ENCODE data around the gene TGFB1.

TGFB1 gene

DNA sequence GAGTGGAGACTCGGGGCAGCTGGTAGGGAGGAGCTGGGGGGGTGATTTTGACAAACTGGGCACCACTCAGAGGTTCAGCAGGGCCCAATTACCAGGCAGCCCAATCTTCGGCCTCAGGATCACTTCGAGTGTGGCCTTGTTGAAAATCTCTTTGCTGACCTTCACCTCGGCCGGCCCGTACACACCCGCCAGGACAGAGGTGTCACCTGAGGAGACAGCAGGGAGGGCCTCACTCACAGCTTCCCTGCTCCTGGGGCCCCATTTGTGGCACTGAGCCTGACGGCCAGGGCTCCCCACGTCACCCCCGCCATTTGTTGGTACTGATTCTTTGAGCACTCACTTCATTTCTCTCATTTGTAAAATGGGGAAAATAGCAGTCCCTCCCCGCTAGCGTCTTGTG is 39.1 kb upstream of the TGFB1 start:
- Histone ChIP-seq H4K20me1 (ENCODE audit: insufficient read depth, low read length, poor library complexity, severe bottlenecking) (no peaks in the 10 kb centered on the region), H3K4me3 (ENCODE audit: low read length, poor library complexity, severe bottlenecking) (no peak overlapping the region), H3F3A (ENCODE audit: low read depth) (no peaks in the 10 kb centered on the region), H3K9me2 (replicated peaks; ENCODE audit: low read depth, low read length) (no peaks in the 10 kb centered on the region), H3K9me3 (ENCODE audit: insufficient read depth, low read depth, low read length) (no peaks in the 10 kb centered on the region), H3K79me2 (ENCODE audit: insufficient read depth, low read length) (peaks cover 26% of the 10 kb centered on the region), H3K4me1 (ENCODE audit: insufficient read depth, low read length, poor library complexity, severe bottlenecking) (peaks cover 8% of the 10 kb centered on the region), H2AFZ (ENCODE audit: low read length) (no peak overlapping the region), H3K4me2 (ENCODE audit: low read depth, low read length, poor library complexity, severe bottlenecking) (no peak overlapping the region), H3K36me3 (ENCODE audit: insufficient read depth, low read length) (peaks cover 22% of the 10 kb centered on the region; the same call in 1 of the 2 replicates), H3K27me3 (ENCODE audit: insufficient read depth, low read length, poor library complexity, severe bottlenecking) (no peaks in the 10 kb centered on the region), H3K9ac (ENCODE audit: low read depth, low read length, poor library complexity, severe bottlenecking) (no peak overlapping the region)
- no peak for TF ChIP-seq EZH2phosphoT487 (IDR thresholded peaks at IDR 0.05; ENCODE audit: borderline replicate concordance)
- TF ChIP-seq CTCF (conservative IDR thresholded peaks at IDR 0.05; ENCODE audit: low read length) = no peak

GRCh38 chr19:41391618-41392017 is 37.9 kb upstream of the TGFB1 start:
- Histone ChIP-seq H3K4me3 (ENCODE audit: low read length, poor library complexity, severe bottlenecking) (no peak overlapping the region), H3K36me3 (ENCODE audit: insufficient read depth, low read length) (peaks cover 22% of the 10 kb centered on the region; the same call in 1 of the 2 replicates), H3K9ac (ENCODE audit: low read depth, low read length, poor library complexity, severe bottlenecking) (no peak overlapping the region), H4K20me1 (ENCODE audit: insufficient read depth, low read length, poor library complexity, severe bottlenecking) (no peaks in the 10 kb centered on the region), H3K79me2 (ENCODE audit: insufficient read depth, low read length) (peaks cover 20% of the 10 kb centered on the region), H3K9me2 (replicated peaks; ENCODE audit: low read depth, low read length) (no peaks in the 10 kb centered on the region), H2AFZ (ENCODE audit: low read length) (no peak overlapping the region), H3K9me3 (ENCODE audit: insufficient read depth, low read depth, low read length) (no peaks in the 10 kb centered on the region), H3K27me3 (ENCODE audit: insufficient read depth, low read length, poor library complexity, severe bottlenecking) (no peaks in the 10 kb centered on the region), H3K4me2 (ENCODE audit: low read depth, low read length, poor library complexity, severe bottlenecking) (no peak overlapping the region), H3K4me1 (ENCODE audit: insufficient read depth, low read length, poor library complexity, severe bottlenecking) (peaks cover 8% of the 10 kb centered on the region), H3F3A (ENCODE audit: low read depth) (no peaks in the 10 kb centered on the region)
- TF ChIP-seq EZH2phosphoT487 (IDR thresholded peaks at IDR 0.05; ENCODE audit: borderline replicate concordance) = no peak
- TF ChIP-seq CTCF (conservative IDR thresholded peaks at IDR 0.05; ENCODE audit: low read length) = no peak

DNA sequence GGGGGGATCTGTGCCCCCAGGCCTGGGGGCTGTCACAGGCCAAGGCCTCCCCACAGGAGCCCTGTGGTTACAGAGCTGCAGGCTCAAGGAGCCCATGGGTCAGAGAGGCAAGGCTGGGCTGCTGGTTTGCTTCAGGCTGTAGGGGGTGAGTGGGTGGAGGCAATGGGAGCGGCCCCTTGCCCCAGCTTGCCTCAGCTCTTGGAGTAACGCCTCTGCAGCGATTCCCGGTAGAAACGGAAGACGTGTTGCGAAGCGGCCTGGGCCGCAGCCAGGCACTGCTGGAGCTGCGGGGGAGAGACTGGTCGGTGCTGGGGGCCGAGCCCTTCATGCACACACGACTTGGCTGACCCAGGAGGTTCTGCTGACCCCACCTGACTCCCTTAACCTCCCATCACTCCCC is 32.7 kb upstream of the TGFB1 start:
- no peak overlapping the region for H3K4me2 ChIP-seq (ENCODE audit: low read depth, low read length, poor library complexity, severe bottlenecking)
- no peaks in the 10 kb centered on the region for H3K9me3 ChIP-seq (ENCODE audit: insufficient read depth, low read depth, low read length)
- H3K4me1 ChIP-seq (ENCODE audit: insufficient read depth, low read length, poor library complexity, severe bottlenecking) = no peaks in the 10 kb centered on the region
- H2AFZ ChIP-seq (ENCODE audit: low read length) = no peak overlapping the region
- no peaks in the 10 kb centered on the region for H3K27me3 ChIP-seq (ENCODE audit: insufficient read depth, low read length, poor library complexity, severe bottlenecking)
- H3K4me3 ChIP-seq (ENCODE audit: low read length, poor library complexity, severe bottlenecking) = no peak overlapping the region
- H3K36me3 ChIP-seq (ENCODE audit: insufficient read depth, low read length) = peaks cover 19% of the 10 kb centered on the region; the same call in 1 of the 2 replicates
- no peak for TF ChIP-seq CTCF (conservative IDR thresholded peaks at IDR 0.05; ENCODE audit: low read length)
- H3K9me2 ChIP-seq (replicated peaks; ENCODE audit: low read depth, low read length) = no peaks in the 10 kb centered on the region
- H3K9ac ChIP-seq (ENCODE audit: low read depth, low read length, poor library complexity, severe bottlenecking) = no peak overlapping the region
- H4K20me1 ChIP-seq (ENCODE audit: insufficient read depth, low read length, poor library complexity, severe bottlenecking) = no peaks in the 10 kb centered on the region
- H3F3A ChIP-seq (ENCODE audit: low read depth) = no peaks in the 10 kb centered on the region
- H3K79me2 ChIP-seq (ENCODE audit: insufficient read depth, low read length) = no peaks in the 10 kb centered on the region

Data from Loucy (cell line).